NCI-H2196 (cell line): Measurements from ENCODE around the gene UGCG.
A peak's percentile ranks its signal among the peaks of the same experiment; 100 is the strongest.
"Not testable (repeated sequence)": the region's sequence is repeated elsewhere in the genome, so short reads cannot be mapped to it uniquely, and the experiment has no call there.

Source experiments
- DNase-seq: peaks from one replicate; lab custom pipeline; 2025; ENCODE audit not compliant: unreplicated experiment; lab: John Stamatoyannopoulos, UW

The UGCG gene

DNA sequence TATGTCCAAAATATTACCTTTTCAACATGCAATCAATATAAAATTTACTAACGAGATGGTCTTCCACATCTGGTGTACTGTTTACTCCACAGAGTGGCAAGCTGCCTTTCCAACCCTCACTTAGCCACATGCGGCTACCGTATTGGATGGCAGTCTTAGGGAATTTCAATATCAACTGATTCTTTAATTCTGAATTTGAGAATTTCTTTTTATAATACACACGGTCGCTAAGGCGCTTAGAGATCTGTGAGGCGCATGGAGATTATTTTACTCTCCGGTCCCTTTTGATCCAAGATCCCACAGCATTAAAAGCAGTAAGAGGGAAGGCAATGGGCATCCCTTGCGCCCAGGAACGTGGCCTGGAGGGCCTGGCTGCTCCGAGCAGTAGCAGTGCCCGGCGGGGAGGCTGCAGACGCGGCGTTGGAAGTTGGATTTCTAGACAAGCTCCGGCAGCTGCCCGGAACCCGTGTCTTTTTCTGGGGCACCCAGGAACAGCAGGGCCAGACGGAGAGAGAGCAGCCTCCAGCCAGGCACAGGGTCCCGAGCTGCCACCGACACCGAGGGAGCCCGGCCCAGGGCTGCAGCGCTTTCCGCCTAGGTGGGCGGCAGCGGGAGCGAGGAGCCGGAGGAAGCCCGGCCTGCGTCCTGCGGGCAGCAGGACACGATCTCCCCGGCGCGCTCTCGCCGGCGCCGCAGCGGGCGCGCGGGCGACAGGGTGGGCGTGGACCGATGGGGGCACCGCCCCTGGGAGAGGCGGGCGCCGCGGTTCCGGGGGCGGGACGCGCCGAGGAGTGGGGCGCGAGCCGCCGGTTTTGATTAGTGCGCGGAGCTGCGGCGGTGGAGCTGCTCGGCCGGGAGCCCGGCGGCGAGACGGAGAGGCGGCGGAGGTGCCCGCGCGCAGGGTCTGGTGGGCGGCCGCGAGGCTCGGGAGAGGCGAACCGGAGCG is at the start of gene UGCG:
UGCG (plus strand) TSS at position 819 of the 946 bp plus-strand sequence. CDS start 402 bp downstream, outside the sequence.
- DNase-seq = peak; percentile 93

DNA sequence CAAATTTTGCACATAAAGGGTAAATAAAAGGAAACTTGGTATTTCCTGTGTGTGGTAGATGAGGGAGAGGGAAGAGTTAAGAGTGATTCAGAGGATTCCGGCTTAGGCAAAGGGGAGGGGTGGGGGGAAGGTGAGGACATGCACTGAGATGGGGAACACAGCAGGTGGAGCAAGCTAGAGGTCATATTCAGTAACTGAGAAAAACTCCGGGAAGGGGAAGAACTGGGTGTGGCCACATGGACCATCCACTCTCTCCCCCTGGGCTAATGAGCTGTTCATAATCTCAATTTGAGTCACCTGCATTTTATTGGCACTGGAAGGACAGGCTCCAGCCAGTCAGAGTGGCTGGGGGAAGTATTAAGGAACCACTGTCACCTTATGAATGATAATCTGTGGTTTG is 45.1 kb upstream of the UGCG start:
- DNase-seq = no peak

DNA sequence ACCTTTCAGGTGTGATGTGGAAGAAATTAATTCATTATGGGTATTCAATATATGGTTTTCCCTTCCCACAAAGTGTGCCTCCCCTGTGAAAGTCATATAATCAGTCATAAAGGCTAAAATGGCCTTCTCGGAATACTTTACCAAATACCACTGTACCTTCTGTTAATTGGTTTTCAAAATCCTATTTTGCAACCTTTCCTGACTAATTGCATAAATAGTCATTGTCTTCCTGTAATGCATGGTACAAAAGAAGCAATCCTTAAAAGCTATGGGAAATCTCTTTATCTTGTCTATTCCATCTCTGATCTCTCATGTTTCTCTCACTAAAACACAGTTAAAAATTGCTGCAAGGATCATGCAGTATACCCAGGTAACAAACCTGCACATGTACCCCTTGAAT is 44.3 kb upstream of the UGCG start:
- DNase-seq = no peak

GRCh38 chr9:111853450-111853827 is 43.2 kb upstream of the UGCG start:
- DNase-seq = no peak

DNA sequence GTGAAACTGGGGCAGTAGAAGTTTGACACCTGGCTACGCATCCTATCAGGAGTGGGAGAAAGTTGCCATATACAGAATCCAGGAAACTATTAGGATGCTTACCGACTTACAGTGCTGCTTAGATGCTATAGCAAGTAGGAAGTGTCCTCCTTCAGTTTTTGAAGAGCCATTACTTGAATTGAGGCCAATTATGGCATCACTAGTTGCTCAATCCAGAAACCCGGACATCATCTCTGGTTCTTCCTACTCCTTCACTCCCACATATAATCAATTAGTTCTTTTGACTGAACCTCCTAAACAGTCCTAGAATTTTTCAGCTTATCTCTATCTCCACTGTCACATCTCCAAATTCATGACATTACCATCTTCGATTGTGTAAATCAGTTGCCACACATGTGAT is 41.8 kb upstream of the UGCG start:
- no peak for DNase-seq

GRCh38 chr9:111857555-111858211 is 38.9 kb upstream of the UGCG start:
- no peak for DNase-seq

GRCh38 chr9:111860443-111860842 is 36.2 kb upstream of the UGCG start:
- no peak for DNase-seq

DNA sequence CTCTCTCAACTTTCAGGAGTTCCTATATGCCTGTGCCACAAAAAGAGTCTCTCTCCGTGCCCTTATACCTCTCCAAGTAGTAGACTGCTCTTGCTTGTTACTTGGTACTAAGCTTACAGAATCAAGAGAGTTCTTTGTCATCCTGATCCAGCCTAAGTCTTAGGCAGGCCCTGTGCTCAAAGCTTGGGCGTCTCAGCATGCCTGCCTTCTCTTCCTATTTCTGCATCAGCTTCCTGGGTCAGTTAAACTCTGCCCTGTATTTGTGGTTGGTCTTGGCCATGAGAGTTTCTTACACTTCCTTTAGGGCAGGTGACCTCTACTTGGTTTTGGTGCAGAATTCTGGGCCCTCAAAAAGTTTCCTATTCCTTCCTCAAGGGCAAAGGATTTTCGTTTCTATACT is 33.0 kb upstream of the UGCG start:
- no peak for DNase-seq

GRCh38 chr9:111866976-111867375 is 29.6 kb upstream of the UGCG start:
- no peak for DNase-seq

- no peak for DNase-seq
Measured at GRCh38 chr9:111868475-111868874, 28.1 kb upstream of the UGCG start.

GRCh38 chr9:111870774-111871498 is 25.7 kb upstream of the UGCG start:
- DNase-seq = no peak

GRCh38 chr9:111871499-111871855 is 25.1 kb upstream of the UGCG start:
- no peak for DNase-seq

- DNase-seq = no peak
Measured at GRCh38 chr9:111872886-111873285, 23.7 kb upstream of the UGCG start.

DNA sequence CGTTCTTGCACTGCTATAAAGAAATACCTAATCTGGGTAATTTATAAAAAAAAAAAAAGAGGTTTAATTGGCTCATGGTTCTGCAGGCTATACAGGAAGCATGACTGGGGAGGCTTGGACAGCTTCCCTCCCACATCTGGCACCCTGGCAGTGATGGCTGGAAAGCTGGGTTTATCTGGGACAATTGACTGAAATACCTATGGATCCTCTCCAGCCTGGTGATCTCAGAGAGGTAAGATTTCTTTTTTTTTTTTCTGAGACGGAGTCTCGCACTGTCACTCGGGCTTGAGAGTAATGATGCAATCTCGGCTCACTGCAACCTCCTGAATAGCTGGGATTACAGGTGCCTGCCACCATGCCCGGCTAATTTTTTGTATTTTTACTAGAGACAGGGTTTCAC is 22.7 kb upstream of the UGCG start:
- no peak for DNase-seq

DNA sequence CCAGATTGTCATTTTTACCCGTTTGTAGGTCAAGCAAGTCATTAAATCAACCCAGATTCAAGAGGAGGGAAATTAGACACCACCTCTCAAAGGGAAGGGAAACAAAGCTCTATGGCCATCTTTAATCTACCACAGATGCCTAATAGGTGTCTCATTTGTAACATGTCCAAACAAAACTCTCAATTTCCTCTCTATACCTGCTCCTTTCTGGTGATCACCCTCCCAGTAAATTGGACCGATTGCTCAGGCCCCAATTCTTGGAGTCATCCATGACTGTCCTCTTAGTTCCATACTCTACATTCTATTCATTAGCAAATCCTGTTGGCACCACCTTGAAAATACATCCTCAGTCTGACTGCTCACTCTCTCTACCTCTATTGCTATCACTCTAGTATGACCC is 22.1 kb upstream of the UGCG start:
- no peak for DNase-seq

GRCh38 chr9:111875291-111875690 is 21.3 kb upstream of the UGCG start:
- not testable (repeated sequence) for DNase-seq

GRCh38 chr9:111875691-111876090 is 20.9 kb upstream of the UGCG start:
- not testable (repeated sequence) for DNase-seq

GRCh38 chr9:111876179-111876578 is 20.4 kb upstream of the UGCG start:
- DNase-seq = no peak

GRCh38 chr9:111877420-111877819 is 19.2 kb upstream of the UGCG start:
- DNase-seq = no peak

GRCh38 chr9:111878946-111879345 is 17.7 kb upstream of the UGCG start:
- DNase-seq = no peak

GRCh38 chr9:111886983-111887718 is 9.5 kb upstream of the UGCG start:
- DNase-seq = no peak
